ENCODE results near the gene IFNG-AS1. TPM values are rescaled to one million over a fixed set of nuclear protein-coding genes. Genes with fewer than 3 reads are reported as not detected.

IFNG-AS1 gene
- total and polyA plus RNA-seq, 11 donors = 0.32 to 0.70 (median 0.60) TPM; not detected in 4

- Histone ChIP-seq H3K4me3 (no peak overlapping the region), H3K9me3 (no peaks in the 10 kb centered on the region), H3K4me1 (peaks cover 0 to 5% (median 0%) of the 10 kb centered on the region in 12 donors), H3K27me3 (no peaks in the 10 kb centered on the region), H3K27ac (no peak overlapping the region), H3K36me3 (no peaks in the 10 kb centered on the region)
- ATAC-seq (no peak), DNase-seq (no peak)
- WGBS, 4 donors = 60 to 74% (median 69%) methylated on average over 2 of the region's 2 CpGs
- TF ChIP-seq, protein P1, sequence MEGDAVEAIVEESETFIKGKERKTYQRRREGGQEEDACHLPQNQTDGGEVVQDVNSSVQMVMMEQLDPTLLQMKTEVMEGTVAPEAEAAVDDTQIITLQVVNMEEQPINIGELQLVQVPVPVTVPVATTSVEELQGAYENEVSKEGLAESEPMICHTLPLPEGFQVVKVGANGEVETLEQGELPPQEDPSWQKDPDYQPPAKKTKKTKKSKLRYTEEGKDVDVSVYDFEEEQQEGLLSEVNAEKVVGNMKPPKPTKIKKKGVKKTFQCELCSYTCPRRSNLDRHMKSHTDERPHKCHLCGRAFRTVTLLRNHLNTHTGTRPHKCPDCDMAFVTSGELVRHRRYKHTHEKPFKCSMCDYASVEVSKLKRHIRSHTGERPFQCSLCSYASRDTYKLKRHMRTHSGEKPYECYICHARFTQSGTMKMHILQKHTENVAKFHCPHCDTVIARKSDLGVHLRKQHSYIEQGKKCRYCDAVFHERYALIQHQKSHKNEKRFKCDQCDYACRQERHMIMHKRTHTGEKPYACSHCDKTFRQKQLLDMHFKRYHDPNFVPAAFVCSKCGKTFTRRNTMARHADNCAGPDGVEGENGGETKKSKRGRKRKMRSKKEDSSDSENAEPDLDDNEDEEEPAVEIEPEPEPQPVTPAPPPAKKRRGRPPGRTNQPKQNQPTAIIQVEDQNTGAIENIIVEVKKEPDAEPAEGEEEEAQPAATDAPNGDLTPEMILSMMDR (IDR thresholded peaks at IDR 0.05) = no peak
- no peak for TF ChIP-seq POLR2A (IDR thresholded peaks at IDR 0.05)
- intact Hi-C loops (cut with DNase I) = no loop called here
Observed at GRCh38 chr12:68012712-68013111, 23.5 kb downstream of the IFNG-AS1 start.

DNA sequence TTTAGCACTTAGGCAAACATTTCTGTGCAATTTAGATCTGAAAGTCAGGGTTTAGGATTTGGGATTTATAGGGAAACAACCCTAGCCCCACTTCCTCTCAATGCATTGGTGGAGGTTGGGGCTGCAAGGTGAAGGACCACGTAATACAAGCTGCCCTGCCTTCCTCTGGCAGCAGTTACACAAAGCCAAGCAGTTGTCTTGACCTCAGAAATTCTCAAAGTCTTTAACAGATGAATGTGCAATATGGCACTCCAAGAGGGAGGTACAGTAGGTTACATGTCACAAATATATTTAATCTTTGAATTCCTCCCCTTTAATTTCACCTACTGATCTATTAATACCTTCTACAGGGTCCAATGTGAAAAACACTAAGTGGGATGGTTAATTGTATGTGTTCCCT lies 23.9 kb downstream of the IFNG-AS1 start:
- intact Hi-C loops (cut with DNase I) = no loop called here
- H3K27me3 ChIP-seq = no peaks in the 10 kb centered on the region
- DNase-seq = no peak
- peaks cover 0 to 5% (median 0%) of the 10 kb centered on the region in 12 donors for H3K4me1 ChIP-seq
- no peaks in the 10 kb centered on the region for H3K9me3 ChIP-seq
- no peak overlapping the region for H3K4me3 ChIP-seq
- no peak for TF ChIP-seq POLR2A (IDR thresholded peaks at IDR 0.05)
- TF ChIP-seq, protein P1 (IDR thresholded peaks at IDR 0.05) = no peak
- H3K36me3 ChIP-seq = no peaks in the 10 kb centered on the region
- H3K27ac ChIP-seq = no peak overlapping the region
- no peak for ATAC-seq
- WGBS, 4 donors = 69 to 100% (median 87%) methylated on average over 1 of the region's 1 CpG

DNA sequence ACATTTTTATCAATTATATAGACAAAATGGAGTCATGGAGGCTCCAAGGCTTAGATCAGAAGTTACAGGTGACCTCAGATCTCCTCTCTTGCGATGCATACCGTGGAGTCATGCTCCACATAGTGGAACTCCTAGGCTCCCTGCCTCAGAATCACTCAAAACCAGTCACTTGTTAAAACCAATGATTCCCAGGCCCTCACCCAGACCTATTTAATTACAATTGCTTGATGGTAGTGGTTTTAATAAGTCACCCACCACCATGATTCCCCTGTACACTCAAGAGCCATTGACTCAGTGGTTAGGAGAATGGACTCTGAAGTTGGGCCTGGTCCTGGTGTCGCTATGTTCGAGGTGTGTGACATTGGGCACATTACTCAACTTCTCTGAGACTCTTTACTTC lies 26.9 kb downstream of the IFNG-AS1 start:
- TF ChIP-seq, protein P1 (IDR thresholded peaks at IDR 0.05) = no peak
- no peak for TF ChIP-seq POLR2A (IDR thresholded peaks at IDR 0.05)
- WGBS, 4 donors = 92 to 98% (median 95%) methylated on average over 4 of the region's 4 CpGs
- no peak for DNase-seq
- H3K4me1 ChIP-seq = peaks cover 0 to 5% (median 0%) of the 10 kb centered on the region in 12 donors
- H3K27me3 ChIP-seq = no peaks in the 10 kb centered on the region
- H3K27ac ChIP-seq = no peak overlapping the region
- intact Hi-C loops (cut with DNase I) = no loop called here
- no peak overlapping the region for H3K4me3 ChIP-seq
- H3K9me3 ChIP-seq = no peaks in the 10 kb centered on the region
- no peaks in the 10 kb centered on the region for H3K36me3 ChIP-seq
- no peak for ATAC-seq

DNA sequence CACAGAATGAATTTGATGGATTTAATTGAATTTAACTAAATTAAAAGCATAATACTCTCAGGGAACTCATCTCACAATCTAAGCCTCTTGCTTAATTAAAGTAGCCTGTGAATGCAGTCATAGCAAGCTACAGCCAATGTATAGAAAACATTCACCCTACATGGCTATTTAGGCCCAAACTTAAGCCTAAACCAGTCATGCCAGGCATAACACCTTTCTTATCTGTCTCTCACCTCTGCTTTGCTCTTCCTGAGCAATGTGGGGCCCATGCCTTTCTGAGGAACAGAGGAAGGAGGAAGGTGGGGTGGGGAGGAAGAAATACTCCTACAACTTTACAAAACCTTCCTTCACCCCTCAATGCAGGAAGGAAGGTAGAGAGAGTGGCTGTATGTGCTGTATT lies 29.1 kb downstream of the IFNG-AS1 start:
- no peak for DNase-seq
- Histone ChIP-seq H3K4me1 (no peaks in the 10 kb centered on the region), H3K27me3 (no peaks in the 10 kb centered on the region), H3K27ac (no peak overlapping the region), H3K4me3 (no peak overlapping the region), H3K9me3 (peaks cover 0 to 8% (median 0%) of the 10 kb centered on the region in 12 donors), H3K36me3 (no peaks in the 10 kb centered on the region)
- no peak for TF ChIP-seq POLR2A (IDR thresholded peaks at IDR 0.05)
- TF ChIP-seq, protein P1 (IDR thresholded peaks at IDR 0.05) = no peak
- intact Hi-C loops (cut with DNase I) = no loop called here
- ATAC-seq = no peak

All from heart left ventricle (tissue), 16 donors.